Fibroblast of lung (primary cell): ENCODE results near the gene VGLL4. TPM values are rescaled to one million over a fixed set of nuclear protein-coding genes. Genes with fewer than 3 reads are reported as not detected.

Experiments
- DNase-seq, 2 donors: peaks; one replicate each; pipeline versions ENCODE4 v3.0.0 to v3.0.0-alpha.2; 2010; ENCODE audit warnings: low read depth in 2 of 2
- H2AFZ ChIP-seq: 2 replicates; pipeline ENCODE4 v1.5.1; 2012; ENCODE audit warnings: low read length, control low read depth, inconsistent platforms
- H3K27ac ChIP-seq: 2 replicates; pipeline ENCODE4 v1.5.1; 2011; ENCODE audit warnings: low read length, control low read depth; ENCODE audit not compliant: insufficient read depth
- H3K27me3 ChIP-seq: 2 replicates; pipeline ENCODE4 v1.5.1; 2011; ENCODE audit warnings: mild to moderate bottlenecking, low read length; ENCODE audit not compliant: control insufficient read depth, insufficient read depth
- H3K36me3 ChIP-seq: 2 replicates; pipeline ENCODE4 v1.5.1; 2011; ENCODE audit warnings: low read length; ENCODE audit not compliant: control insufficient read depth, insufficient read depth
- H3K4me1 ChIP-seq: 2 replicates; pipeline ENCODE4 v1.5.1; 2011; ENCODE audit warnings: low read length; ENCODE audit not compliant: control insufficient read depth, insufficient read depth; ENCODE audit errors: extremely low read depth
- H3K4me2 ChIP-seq: 2 replicates; pipeline ENCODE4 v1.5.1; 2011; ENCODE audit warnings: low read length, control low read depth; ENCODE audit not compliant: insufficient read depth; ENCODE audit errors: extremely low read depth
- H3K4me3 ChIP-seq, 4 experiments: fragments of 200-600 bp in 1 of 4; sonication (generic) in 1 of 4; replicated peaks in 1 of 4; 2 replicates each; pipeline ENCODE4 v1.5.1; 2011 to 2016; ENCODE audit warnings: low read length in 4 of 4, low read depth in 3 of 4, mild to moderate bottlenecking in 3 of 4, control low read depth in 2 of 4, inconsistent platforms in 1 of 4, mixed read lengths in 1 of 4; ENCODE audit not compliant: insufficient read depth in 1 of 4; ENCODE audit errors: control extremely low read depth in 1 of 4
- H3K79me2 ChIP-seq: 2 replicates; pipeline ENCODE4 v1.5.1; 2012; ENCODE audit warnings: mild to moderate bottlenecking, low read length, inconsistent platforms; ENCODE audit not compliant: control insufficient read depth, insufficient read depth
- H3K9ac ChIP-seq: 2 replicates; pipeline ENCODE4 v1.5.1; 2011; ENCODE audit warnings: mild to moderate bottlenecking, low read length, control low read depth; ENCODE audit not compliant: insufficient read depth
- H3K9me3 ChIP-seq: 2 replicates; pipeline ENCODE4 v1.5.1; 2012; ENCODE audit warnings: low read depth, low read length; ENCODE audit not compliant: control insufficient read depth, insufficient read depth
- H4K20me1 ChIP-seq: 2 replicates; pipeline ENCODE4 v1.5.1; 2011; ENCODE audit warnings: low read length; ENCODE audit not compliant: control insufficient read depth, insufficient read depth; ENCODE audit errors: extremely low read depth
- EZH2 ChIP-seq: IDR thresholded peaks from 2 replicates; pipeline ENCODE4 v1.5.1; 2012; ENCODE audit warnings: low read length, control low read depth, mild to moderate bottlenecking; ENCODE audit errors: missing control alignments
- polyA plus RNA-seq, 2 donors: library from polyadenylated mRNA; depleted of rRNA in 1 of 2; stranded (reverse) in 1 of 2; unstranded in 1 of 2; fragments of >200 nt; gene quantifications; 2 replicates each; pipeline ENCODE4 v1.2.1, GENCODE V29; 2011 to 2012; ENCODE audit warnings: missing spikeins in 1 of 2
- total RNA-seq: library from RNA; depleted of rRNA; stranded (reverse); fragments of >200 nt; gene quantifications from 2 replicates; pipeline ENCODE4 v1.2.1, GENCODE V29; 2014
- TF ChIP-seq, protein P1 (sequence below), 2 donors: IDR thresholded peaks in 1 of 2; conservative IDR thresholded peaks in 1 of 2; 1 replicate in 1 of 2; 2 replicates in 1 of 2; pipeline ENCODE4 v1.5.1; 2011 to 2012; ENCODE audit warnings: low read length in 2 of 2, control low read depth in 1 of 2, inconsistent platforms in 1 of 2, low read depth in 1 of 2, mild to moderate bottlenecking in 1 of 2

Gene VGLL4
- total and polyA plus RNA-seq, 2 donors (not counting 1 experiment from before 2014, with no cell fraction given) = 18.4 to 34.7 TPM

DNA sequence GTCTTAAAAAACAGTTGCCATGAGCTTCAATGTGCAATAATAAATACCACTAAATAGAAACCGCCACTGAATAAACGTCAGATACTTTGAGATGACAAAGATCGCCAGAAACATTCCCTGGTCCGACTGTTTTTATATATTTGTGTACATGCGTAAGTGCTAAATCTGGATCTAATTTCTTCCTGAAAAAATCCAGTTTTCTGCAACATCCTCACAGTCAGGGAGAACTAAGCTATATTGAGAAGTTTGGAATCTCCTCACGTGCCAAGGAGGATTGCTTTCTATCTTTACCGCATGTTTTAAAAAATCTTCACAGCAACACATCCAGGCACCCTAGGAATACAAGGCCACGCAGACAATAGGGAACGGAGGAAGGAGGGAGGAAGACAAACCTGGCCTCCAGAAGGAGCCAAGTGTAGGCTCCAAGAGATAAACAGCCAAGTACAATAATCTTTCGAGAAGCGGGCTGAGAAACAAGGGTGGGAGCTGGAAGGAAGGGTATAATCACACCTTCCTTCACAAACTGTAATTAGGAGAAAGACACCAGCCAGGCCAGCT, 5.7 kb downstream of the VGLL4 start:
- no peaks in the 10 kb centered on the region for H3K9me3 ChIP-seq
- peak overlapping the region; percentile 90 for H3K4me2 ChIP-seq
- no peak overlapping the region for H2AFZ ChIP-seq
- TF ChIP-seq EZH2 = no peak
- TF ChIP-seq, protein P1, sequence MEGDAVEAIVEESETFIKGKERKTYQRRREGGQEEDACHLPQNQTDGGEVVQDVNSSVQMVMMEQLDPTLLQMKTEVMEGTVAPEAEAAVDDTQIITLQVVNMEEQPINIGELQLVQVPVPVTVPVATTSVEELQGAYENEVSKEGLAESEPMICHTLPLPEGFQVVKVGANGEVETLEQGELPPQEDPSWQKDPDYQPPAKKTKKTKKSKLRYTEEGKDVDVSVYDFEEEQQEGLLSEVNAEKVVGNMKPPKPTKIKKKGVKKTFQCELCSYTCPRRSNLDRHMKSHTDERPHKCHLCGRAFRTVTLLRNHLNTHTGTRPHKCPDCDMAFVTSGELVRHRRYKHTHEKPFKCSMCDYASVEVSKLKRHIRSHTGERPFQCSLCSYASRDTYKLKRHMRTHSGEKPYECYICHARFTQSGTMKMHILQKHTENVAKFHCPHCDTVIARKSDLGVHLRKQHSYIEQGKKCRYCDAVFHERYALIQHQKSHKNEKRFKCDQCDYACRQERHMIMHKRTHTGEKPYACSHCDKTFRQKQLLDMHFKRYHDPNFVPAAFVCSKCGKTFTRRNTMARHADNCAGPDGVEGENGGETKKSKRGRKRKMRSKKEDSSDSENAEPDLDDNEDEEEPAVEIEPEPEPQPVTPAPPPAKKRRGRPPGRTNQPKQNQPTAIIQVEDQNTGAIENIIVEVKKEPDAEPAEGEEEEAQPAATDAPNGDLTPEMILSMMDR (conservative IDR thresholded peaks at IDR 0.05 in 1 of 2, IDR thresholded peaks at IDR 0.05 in 1 of 2; ENCODE audit: low read depth in 1 of 2, low read length in 2 of 2) = no peak
- DNase-seq = peak in 1 of 2 donors; percentile 59
- H3K79me2 ChIP-seq = peaks cover 89% of the 10 kb centered on the region
- no peaks in the 10 kb centered on the region for H4K20me1 ChIP-seq
- peaks cover 11% of the 10 kb centered on the region for H3K4me1 ChIP-seq
- H3K4me3 ChIP-seq = peak overlapping the region; percentile 27 to 43 (median 32)
- peak overlapping the region; percentile 76 for H3K27ac ChIP-seq
- H3K9ac ChIP-seq = peak overlapping the region; percentile 37
- no peaks in the 10 kb centered on the region for H3K27me3 ChIP-seq
- H3K36me3 ChIP-seq = no peaks in the 10 kb centered on the region

DNA sequence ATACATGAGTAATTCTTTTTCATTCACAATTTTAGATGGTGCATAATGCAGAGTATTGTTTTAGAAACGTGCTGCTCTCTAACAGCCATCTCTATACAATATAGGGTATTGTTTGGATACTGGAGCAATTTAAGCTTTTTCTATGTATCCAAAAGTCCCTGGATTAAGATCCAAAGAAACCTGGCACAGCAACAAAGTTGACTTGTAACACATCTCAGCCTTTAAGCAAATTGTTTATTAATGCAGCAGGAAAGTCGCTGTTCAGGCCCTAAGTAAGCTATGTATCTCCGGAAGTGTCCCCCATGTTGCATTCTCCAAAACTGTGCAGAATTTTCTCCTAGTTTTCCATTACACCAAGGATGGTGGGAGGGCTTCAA, 7.3 kb downstream of the VGLL4 start:
- H3K79me2 ChIP-seq = peaks cover 94% of the 10 kb centered on the region
- no peak overlapping the region for H3K9ac ChIP-seq
- H3K4me2 ChIP-seq = no peak overlapping the region
- TF ChIP-seq, protein P1 (conservative IDR thresholded peaks at IDR 0.05 in 1 of 2, IDR thresholded peaks at IDR 0.05 in 1 of 2; ENCODE audit: low read depth in 1 of 2, low read length in 2 of 2) = no peak
- TF ChIP-seq EZH2 = no peak
- no peaks in the 10 kb centered on the region for H3K27me3 ChIP-seq
- H3K4me3 ChIP-seq = no peak overlapping the region
- no peaks in the 10 kb centered on the region for H4K20me1 ChIP-seq
- no peaks in the 10 kb centered on the region for H3K36me3 ChIP-seq
- DNase-seq = no peak
- H3K9me3 ChIP-seq = no peaks in the 10 kb centered on the region
- no peak overlapping the region for H3K27ac ChIP-seq
- peaks cover 11% of the 10 kb centered on the region for H3K4me1 ChIP-seq
- no peak overlapping the region for H2AFZ ChIP-seq

DNA sequence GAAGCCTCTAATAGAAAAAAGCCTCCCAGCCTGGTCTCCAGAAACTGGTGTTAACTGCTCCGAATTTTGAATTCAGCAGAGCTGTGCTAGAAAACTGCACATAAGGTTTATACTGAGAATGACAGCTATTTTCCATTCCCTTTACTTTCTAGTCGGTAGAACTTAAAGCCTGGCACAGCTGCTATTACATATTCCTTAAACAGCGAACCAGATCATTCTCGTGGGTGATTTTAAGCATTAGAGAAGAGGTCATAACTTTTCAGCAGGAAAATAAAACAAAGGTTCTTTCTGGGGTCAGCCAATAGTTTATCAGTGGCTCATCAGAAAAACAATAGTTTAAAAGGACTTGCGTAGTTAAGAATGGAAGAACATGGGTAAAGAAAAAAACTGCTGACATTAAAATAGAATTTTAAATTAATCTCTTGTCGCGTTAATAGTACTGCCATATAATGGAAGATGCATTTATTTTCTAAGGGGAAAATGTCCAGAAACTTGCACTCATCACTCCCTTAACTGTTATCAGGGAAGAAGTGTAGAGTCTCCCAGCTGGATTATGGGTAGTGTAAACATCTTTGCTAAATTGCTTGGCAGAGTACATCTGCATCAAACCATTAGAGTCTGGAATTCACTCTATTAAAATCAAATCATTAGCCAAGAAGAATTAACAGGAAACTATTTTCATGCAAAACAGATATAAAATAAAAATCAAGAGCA, 7.9 kb downstream of the VGLL4 start:
- TF ChIP-seq, protein P1 (conservative IDR thresholded peaks at IDR 0.05 in 1 of 2, IDR thresholded peaks at IDR 0.05 in 1 of 2; ENCODE audit: low read depth in 1 of 2, low read length in 2 of 2) = no peak
- TF ChIP-seq EZH2 = no peak
- no peaks in the 10 kb centered on the region for H3K36me3 ChIP-seq
- H3K27me3 ChIP-seq = no peaks in the 10 kb centered on the region
- DNase-seq = no peak
- H3K4me1 ChIP-seq = peaks cover 11% of the 10 kb centered on the region
- H3K79me2 ChIP-seq = peaks cover 94% of the 10 kb centered on the region
- H3K4me2 ChIP-seq = peak overlapping the region; percentile 36
- H3K4me3 ChIP-seq = no peak overlapping the region
- no peak overlapping the region for H2AFZ ChIP-seq
- H3K9me3 ChIP-seq = no peaks in the 10 kb centered on the region
- H3K27ac ChIP-seq = no peak overlapping the region
- no peaks in the 10 kb centered on the region for H4K20me1 ChIP-seq
- no peak overlapping the region for H3K9ac ChIP-seq
